Mesenchymal stem cell (in vitro differentiated cells and primary cell): ENCODE data around the gene ADAMTS17.

Experiments used
- DNase-seq: peaks from one replicate; pipeline ENCODE4 v3.0.0-alpha.2; 2013
- H2AFZ ChIP-seq: one replicate; pipeline ENCODE4 v1.6.1; 2013; ENCODE audit warnings: low read depth, mild to moderate bottlenecking, control low read depth, inconsistent platforms, low read length, moderate library complexity
- H2AK5ac ChIP-seq: 2 replicates; pipeline ENCODE4 v1.6.1; 2013; ENCODE audit warnings: low read length, moderate library complexity, mild to moderate bottlenecking, inconsistent platforms; ENCODE audit not compliant: severe bottlenecking
- H2BK120ac ChIP-seq: one replicate; pipeline ENCODE4 v1.6.1; 2013; ENCODE audit warnings: low read depth, mild to moderate bottlenecking, inconsistent platforms, low read length, moderate library complexity
- H2BK12ac ChIP-seq, 2 experiments: one replicate each; pipeline ENCODE4 v1.6.1; 2013; ENCODE audit warnings: inconsistent platforms in 2 of 2, low read length in 2 of 2, mild to moderate bottlenecking in 2 of 2, moderate library complexity in 2 of 2, control low read depth in 1 of 2
- H2BK15ac ChIP-seq: one replicate; pipeline ENCODE4 v1.6.1; 2013; ENCODE audit warnings: mild to moderate bottlenecking, low read depth, inconsistent platforms; ENCODE audit not compliant: poor library complexity, severe bottlenecking
- H2BK5ac ChIP-seq: 2 replicates; pipeline ENCODE4 v1.6.1; 2013; ENCODE audit warnings: low read depth, mild to moderate bottlenecking, low read length, control low read depth, inconsistent platforms; ENCODE audit not compliant: poor library complexity, severe bottlenecking
- H3K14ac ChIP-seq, 2 experiments: one replicate each; pipeline ENCODE4 v1.6.1; 2013; ENCODE audit warnings: inconsistent platforms in 2 of 2, low read length in 2 of 2, control low read depth in 1 of 2, mild to moderate bottlenecking in 1 of 2, moderate library complexity in 1 of 2
- H3K18ac ChIP-seq, 2 experiments: one replicate each; pipeline ENCODE4 v1.6.1; 2013; ENCODE audit warnings: inconsistent platforms in 2 of 2, low read length in 2 of 2, control low read depth in 1 of 2, low read depth in 1 of 2, mild to moderate bottlenecking in 1 of 2
- H3K23ac ChIP-seq, 2 experiments: one replicate each; pipeline ENCODE4 v1.6.1; 2013; ENCODE audit warnings: inconsistent platforms in 2 of 2, low read length in 2 of 2, mild to moderate bottlenecking in 2 of 2, moderate library complexity in 2 of 2, control low read depth in 1 of 2
- H3K27ac ChIP-seq: 2 replicates; pipeline ENCODE4 v1.5.1; 2013; ENCODE audit warnings: mild to moderate bottlenecking, moderate library complexity, low read length, control low read depth, inconsistent platforms; ENCODE audit not compliant: poor library complexity, severe bottlenecking
- H3K27me3 ChIP-seq, 2 experiments: 2 replicates each; pipeline versions ENCODE4 v1.6.1 to v1.7.0; 2013; ENCODE audit warnings: low read length in 2 of 2, mild to moderate bottlenecking in 2 of 2, moderate library complexity in 2 of 2, control low read depth in 1 of 2, inconsistent platforms in 1 of 2; ENCODE audit not compliant: control insufficient read depth in 1 of 2, insufficient read depth in 1 of 2
- H3K36me3 ChIP-seq, 2 experiments: 2 replicates each; pipeline versions ENCODE4 v1.6.1 to v1.7.0; 2013; ENCODE audit warnings: low read length in 2 of 2, control low read depth in 1 of 2, inconsistent platforms in 1 of 2, low read depth in 1 of 2, mild to moderate bottlenecking in 1 of 2; ENCODE audit not compliant: insufficient read depth in 2 of 2, control insufficient read depth in 1 of 2
- H3K4ac ChIP-seq, 2 experiments: one replicate each; pipeline ENCODE4 v1.6.1; 2013; ENCODE audit warnings: inconsistent platforms in 2 of 2, low read length in 2 of 2, mild to moderate bottlenecking in 2 of 2, moderate library complexity in 2 of 2, control low read depth in 1 of 2, low read depth in 1 of 2
- H3K4me1 ChIP-seq: 2 replicates; pipeline ENCODE4 v1.6.1; 2013; ENCODE audit warnings: low read depth, low read length, control low read depth; ENCODE audit not compliant: control insufficient read depth, insufficient read depth
- H3K4me2 ChIP-seq: 2 replicates; pipeline ENCODE4 v1.6.1; 2013; ENCODE audit warnings: low read length, mild to moderate bottlenecking, inconsistent platforms; ENCODE audit not compliant: poor library complexity, severe bottlenecking
- H3K4me3 ChIP-seq, 2 experiments: 2 replicates each; pipeline versions ENCODE4 v1.5.1 to v1.7.0; 2013; ENCODE audit warnings: low read length in 2 of 2, mild to moderate bottlenecking in 2 of 2, control low read depth in 1 of 2, low read depth in 1 of 2; ENCODE audit not compliant: insufficient read depth in 1 of 2
- H3K79me1 ChIP-seq: replicated peaks from 2 replicates; pipeline ENCODE4 v1.6.1; 2013; ENCODE audit warnings: mild to moderate bottlenecking, control low read depth, low read length, inconsistent platforms; ENCODE audit not compliant: poor library complexity, severe bottlenecking
- H3K9ac ChIP-seq: 2 replicates; pipeline ENCODE4 v1.7.0; 2013; ENCODE audit warnings: mild to moderate bottlenecking, low read length, moderate library complexity
- H3K9me3 ChIP-seq: 2 replicates; pipeline ENCODE4 v1.7.0; 2013; ENCODE audit warnings: mild to moderate bottlenecking, low read length; ENCODE audit not compliant: control insufficient read depth
- H4K8ac ChIP-seq: one replicate; pipeline ENCODE4 v1.6.1; 2013; ENCODE audit warnings: inconsistent platforms, mild to moderate bottlenecking, low read length, moderate library complexity
- H4K91ac ChIP-seq: one replicate; pipeline ENCODE4 v1.6.1; 2013; ENCODE audit warnings: mild to moderate bottlenecking, low read length, inconsistent platforms
- WGBS: methylation state at CpG from one replicate; pipeline ENCODE4 v1.1.7; 2013; ENCODE audit warnings: mixed read lengths; 5-methylcytosine and 5-hydroxymethylcytosine counted together

ADAMTS17 gene

GRCh38 chr15:100261302-100262240 is 80.2 kb downstream of the ADAMTS17 start:
- H3K79me1 ChIP-seq = no peaks in the 10 kb centered on the region
- no peak overlapping the region for H3K23ac ChIP-seq
- H2BK12ac ChIP-seq = no peak overlapping the region
- no peak overlapping the region for H3K4ac ChIP-seq
- no peak overlapping the region for H3K27ac ChIP-seq
- no peak for DNase-seq
- no peak overlapping the region for H2BK5ac ChIP-seq
- no peaks in the 10 kb centered on the region for H3K27me3 ChIP-seq
- H3K9ac ChIP-seq = no peak overlapping the region
- H3K14ac ChIP-seq = no peak overlapping the region
- no peak overlapping the region for H3K4me2 ChIP-seq
- H3K9me3 ChIP-seq = no peaks in the 10 kb centered on the region
- H3K18ac ChIP-seq = no peak overlapping the region
- no peak overlapping the region for H3K4me3 ChIP-seq
- WGBS = 74% methylated on average over 25 of the region's 25 CpGs
- no peaks in the 10 kb centered on the region for H3K36me3 ChIP-seq
- H2AFZ ChIP-seq = no peak overlapping the region
- no peaks in the 10 kb centered on the region for H3K4me1 ChIP-seq
- H4K91ac ChIP-seq = no peak overlapping the region
- no peak overlapping the region for H2BK120ac ChIP-seq
- no peak overlapping the region for H2AK5ac ChIP-seq
- H4K8ac ChIP-seq = no peak overlapping the region
- H2BK15ac ChIP-seq = no peak overlapping the region

GRCh38 chr15:100259266-100259665 is 82.5 kb downstream of the ADAMTS17 start:
- 52% methylated on average over 6 of the region's 7 CpGs for WGBS
- H3K9me3 ChIP-seq = no peaks in the 10 kb centered on the region
- no peak overlapping the region for H4K8ac ChIP-seq

GRCh38 chr15:100256970-100257650 is 84.7 kb downstream of the ADAMTS17 start:
- Histone ChIP-seq H3K23ac (no peak overlapping the region), H2BK15ac (no peak overlapping the region), H3K9ac (no peak overlapping the region), H4K8ac (no peak overlapping the region), H2BK12ac (no peak overlapping the region), H2BK5ac (no peak overlapping the region), H3K27me3 (no peaks in the 10 kb centered on the region), H3K4ac (no peak overlapping the region), H2AFZ (no peak overlapping the region), H3K4me3 (no peak overlapping the region), H3K36me3 (no peaks in the 10 kb centered on the region), H2AK5ac (no peak overlapping the region), H2BK120ac (no peak overlapping the region), H3K14ac (no peak overlapping the region), H3K79me1 (no peaks in the 10 kb centered on the region), H3K9me3 (no peaks in the 10 kb centered on the region), H3K4me1 (no peaks in the 10 kb centered on the region), H3K18ac (no peak overlapping the region), H3K27ac (no peak overlapping the region), H3K4me2 (no peak overlapping the region), H4K91ac (no peak overlapping the region)
- 79% methylated on average over 19 of the region's 19 CpGs for WGBS
- no peak for DNase-seq

More at GRCh38 chr15:100259266-100259665, 82.5 kb downstream of the ADAMTS17 start:
- no peak overlapping the region for H2AFZ ChIP-seq
- no peak overlapping the region for H2BK15ac ChIP-seq
- no peak overlapping the region for H3K4me2 ChIP-seq
- H3K4me1 ChIP-seq = no peaks in the 10 kb centered on the region
- no peak overlapping the region for H3K9ac ChIP-seq
- no peak overlapping the region for H2BK12ac ChIP-seq
- no peaks in the 10 kb centered on the region for H3K79me1 ChIP-seq
- no peak overlapping the region for H3K23ac ChIP-seq
- H3K27me3 ChIP-seq = no peaks in the 10 kb centered on the region
- no peak for DNase-seq
- H3K36me3 ChIP-seq = no peaks in the 10 kb centered on the region
- no peak overlapping the region for H3K4me3 ChIP-seq
- H3K18ac ChIP-seq = no peak overlapping the region
- H2AK5ac ChIP-seq = no peak overlapping the region
- H2BK120ac ChIP-seq = no peak overlapping the region
- H3K27ac ChIP-seq = no peak overlapping the region
- H4K91ac ChIP-seq = no peak overlapping the region
- H3K14ac ChIP-seq = no peak overlapping the region
- no peak overlapping the region for H3K4ac ChIP-seq
- no peak overlapping the region for H2BK5ac ChIP-seq
